HL-60/S4 treated with retinoic acid at 250 ng/mL for 4 days and 3 days (cell line): Measurements from ENCODE around the gene LIFR.
"Not testable (repeated sequence)": the region's sequence is repeated elsewhere in the genome, so short reads cannot be mapped to it uniquely, and the experiment has no call there.

Experiments
- in situ Hi-C: fragments of 300-500 bp; cut with MboI; formaldehyde crosslinking; loops from 2 replicates; pipeline ENCODE4 v1.7.0; 2022; ENCODE audit warnings: low sequenced_read_pairs

Gene LIFR

DNA sequence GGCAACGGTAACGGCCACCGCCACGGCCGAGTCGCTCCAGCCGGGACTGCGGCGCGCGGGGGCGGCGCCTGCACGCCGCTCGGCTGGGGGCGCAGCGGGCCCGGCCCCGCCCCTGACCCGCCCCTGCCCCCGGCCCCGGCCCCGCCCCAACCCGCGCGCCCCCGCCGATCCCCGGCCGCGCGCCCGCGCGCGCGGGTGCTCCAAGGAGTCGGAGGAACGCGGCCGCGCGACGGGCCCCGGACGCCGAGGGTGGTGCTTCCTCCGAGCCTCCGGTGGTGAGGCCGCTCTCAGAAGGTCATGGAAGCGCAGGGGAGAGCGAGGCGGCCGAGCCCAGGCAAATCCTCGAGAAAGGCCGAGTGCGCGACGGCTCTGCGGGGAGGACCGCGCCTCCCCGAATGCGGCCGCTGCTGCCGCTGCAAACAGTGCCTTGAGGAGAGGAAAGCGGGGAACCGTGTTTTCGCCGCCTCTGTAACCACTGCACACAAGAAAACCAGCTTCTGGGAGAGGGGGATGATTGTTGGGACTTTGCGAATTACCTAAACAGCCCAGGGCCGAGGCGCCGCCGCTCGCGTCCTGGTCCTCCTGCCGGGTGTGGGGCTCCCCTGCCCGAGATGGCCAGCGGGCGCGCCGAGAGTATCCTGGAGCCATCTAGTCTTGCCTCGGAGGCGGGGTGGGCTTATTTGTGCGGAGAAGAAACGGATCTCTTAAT is at the start of gene LIFR:
TSS of gene LIFR (minus strand) at position 48 of the 709 bp plus-strand sequence. CDS start 25,999 bp downstream, outside the sequence.
- in situ Hi-C loops = no loop called here

GRCh38 chr5:38605610-38606009 is 49.2 kb upstream of the LIFR start:
- in situ Hi-C loops = no loop called here

DNA sequence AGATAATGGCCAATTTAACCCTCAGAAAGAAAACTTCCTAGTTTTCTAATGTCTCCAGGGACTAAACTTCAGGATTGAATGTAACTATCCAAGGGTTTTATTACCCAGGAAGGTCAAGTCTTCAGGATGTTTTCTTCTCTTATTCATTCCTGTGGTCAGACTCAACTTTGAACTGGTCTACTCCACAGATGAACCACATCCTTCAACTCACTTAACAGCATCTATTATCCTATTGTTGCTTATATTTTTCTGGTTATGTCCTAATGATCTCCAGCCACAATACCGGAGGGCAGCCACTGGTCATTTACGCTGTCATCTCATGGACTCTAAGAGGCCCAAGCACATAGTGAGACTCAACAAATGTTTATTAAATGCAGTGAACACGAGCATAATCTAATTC is 47.2 kb upstream of the LIFR start:
- in situ Hi-C loops = no loop called here

DNA sequence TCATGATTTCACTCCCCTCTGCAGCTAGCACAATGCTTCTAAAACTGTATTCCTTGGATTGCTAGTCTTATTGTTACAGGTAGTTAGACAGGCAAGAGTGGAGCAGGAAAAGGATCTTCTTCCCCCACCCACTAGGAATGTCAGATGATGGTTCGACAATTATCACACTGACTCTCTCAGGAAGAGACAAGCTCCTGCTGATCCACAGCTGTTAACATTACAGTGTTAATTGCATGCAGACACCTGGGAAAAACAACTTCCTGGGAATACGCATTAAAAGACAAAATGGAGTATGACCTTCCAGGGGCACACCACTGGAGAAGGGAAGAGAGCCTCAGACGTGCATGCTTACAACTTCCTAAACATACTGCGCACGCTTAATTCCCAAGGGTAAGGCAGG is 46.2 kb upstream of the LIFR start:
- in situ Hi-C loops = no loop called here

DNA sequence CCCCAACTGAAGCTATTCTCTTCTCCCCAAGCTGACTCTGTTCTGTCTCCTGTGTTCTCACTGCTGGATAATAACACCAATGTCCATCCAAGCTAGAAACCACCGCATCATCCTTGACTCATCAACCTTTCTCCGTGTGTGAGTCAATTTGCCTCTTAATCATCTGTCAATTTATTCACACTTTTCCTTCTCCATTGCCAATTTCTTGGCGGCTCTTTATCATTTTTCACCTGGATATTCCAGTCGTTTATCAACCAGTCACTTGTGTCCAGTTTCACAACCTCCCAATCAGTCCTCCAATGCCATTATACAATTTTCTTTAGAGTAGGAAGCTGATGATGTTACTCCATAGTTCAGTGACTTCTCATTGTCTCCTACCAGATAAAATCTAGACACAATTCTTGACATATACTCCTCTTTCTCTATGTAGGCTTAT is 45.4 kb upstream of the LIFR start:
- in situ Hi-C loops = no loop called here

GRCh38 chr5:38601133-38601862 is 44.9 kb upstream of the LIFR start:
- in situ Hi-C loops = no loop called here

GRCh38 chr5:38600329-38601045 is 44.0 kb upstream of the LIFR start:
- in situ Hi-C loops = no loop called here

- in situ Hi-C loops = not testable (repeated sequence)
These were observed 43.3 kb upstream of the LIFR start for GRCh38 chr5:38599751-38600150.

GRCh38 chr5:38598994-38599617 is 42.7 kb upstream of the LIFR start:
- in situ Hi-C loops = no loop called here

DNA sequence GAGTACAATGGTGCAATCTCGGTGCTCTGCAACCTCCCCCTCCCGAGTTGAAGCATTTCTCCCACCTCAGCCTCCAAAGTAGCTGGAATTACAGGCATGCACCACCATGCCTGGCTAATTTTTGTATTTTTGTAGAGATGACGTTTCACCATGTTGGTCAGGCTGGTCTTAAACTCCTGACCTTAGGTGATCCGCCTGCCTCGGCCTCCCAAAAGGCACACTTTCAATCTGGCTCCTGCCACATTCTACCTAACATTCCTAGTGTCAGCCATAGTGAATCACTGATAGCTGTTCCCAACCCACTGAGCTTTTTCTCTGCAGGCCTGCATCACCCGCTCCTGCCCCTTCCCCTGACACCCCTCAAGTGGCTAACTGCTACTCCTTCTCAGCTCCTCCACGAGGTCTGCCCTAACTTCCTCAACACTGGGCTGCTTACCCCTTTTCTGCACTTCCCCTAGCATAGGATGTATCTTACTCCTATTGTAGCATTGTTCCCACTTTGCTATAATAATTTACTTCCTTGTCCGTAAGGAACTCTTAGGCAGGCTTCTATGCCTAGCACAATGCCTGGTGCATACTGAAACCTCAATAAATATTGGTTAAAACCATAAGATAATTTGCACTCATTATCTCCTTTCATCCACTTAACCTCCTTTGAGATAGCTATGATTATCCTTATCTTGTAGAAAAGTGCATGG is 42.0 kb upstream of the LIFR start:
- in situ Hi-C loops = no loop called here

DNA sequence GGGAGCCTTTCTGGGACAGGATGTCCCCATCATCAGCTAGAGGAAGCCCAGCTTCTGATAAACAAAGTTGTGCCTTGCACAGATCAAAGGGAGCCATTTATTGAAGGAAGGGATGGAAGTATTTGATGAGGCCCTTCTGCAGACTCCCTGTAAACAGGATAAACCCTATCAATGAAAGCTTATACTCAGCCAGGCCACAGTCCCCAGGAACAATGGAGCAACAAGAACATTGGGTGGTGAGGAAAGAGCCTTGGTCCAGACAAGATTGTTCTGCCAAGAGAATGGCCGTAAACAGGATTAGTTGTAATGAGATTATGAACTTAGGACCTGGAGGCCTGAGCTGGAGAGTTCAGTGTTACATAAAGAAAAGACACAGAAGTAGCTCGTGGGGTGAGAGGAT is 40.5 kb upstream of the LIFR start:
- in situ Hi-C loops = no loop called here

DNA sequence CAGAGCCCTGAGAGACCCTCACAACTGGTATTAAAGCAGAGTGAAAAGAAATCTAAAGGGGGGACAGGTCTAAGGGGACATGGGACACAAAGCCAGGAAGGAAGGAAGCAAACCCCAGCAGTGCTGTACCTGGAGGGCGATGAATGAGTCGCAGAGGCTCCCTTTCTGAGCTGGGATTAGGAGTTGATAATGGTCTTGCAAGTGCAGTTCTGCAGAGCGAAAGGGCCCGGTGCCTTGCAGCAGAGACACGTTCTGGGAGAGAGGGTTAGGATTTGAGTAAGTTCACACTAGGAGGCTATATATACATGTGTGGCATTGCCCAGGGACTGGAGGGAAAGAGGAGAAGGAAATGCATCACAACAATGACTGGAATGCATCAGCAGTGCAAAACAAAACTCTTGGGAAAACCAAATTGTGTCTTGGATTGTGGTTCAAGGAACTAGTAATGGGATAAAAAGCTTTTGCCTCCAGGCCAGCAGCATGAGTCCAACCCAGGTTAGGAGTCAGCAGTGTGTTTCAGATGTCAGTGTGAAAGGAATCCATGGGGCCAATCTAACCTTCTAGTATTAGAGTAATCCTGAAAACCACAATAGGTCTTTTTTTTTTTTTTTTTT is 38.8 kb upstream of the LIFR start:
- in situ Hi-C loops = no loop called here

DNA sequence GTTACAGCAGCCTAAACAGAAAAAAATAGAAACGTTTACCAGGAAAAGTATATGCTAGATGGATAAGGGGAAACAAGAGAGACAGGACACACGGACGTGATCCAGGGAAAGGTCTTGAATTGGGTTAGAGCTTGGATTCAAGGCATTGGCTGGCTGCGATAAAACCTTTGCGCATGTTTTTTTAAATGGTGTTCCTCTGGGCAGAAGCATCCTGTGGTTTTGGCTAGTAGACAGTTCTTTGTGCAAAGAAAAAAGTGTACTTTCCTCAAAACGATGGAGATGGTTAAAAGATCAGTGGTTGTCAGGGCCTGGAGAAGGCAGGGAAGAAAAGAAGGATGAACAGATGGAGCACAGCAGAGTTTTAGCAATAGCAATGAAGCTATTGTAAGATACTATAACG is 37.5 kb upstream of the LIFR start:
- in situ Hi-C loops = no loop called here

GRCh38 chr5:38591523-38591849 is 35.0 kb upstream of the LIFR start:
- in situ Hi-C loops = no loop called here

GRCh38 chr5:38590838-38591522 is 34.5 kb upstream of the LIFR start:
- in situ Hi-C loops = no loop called here

GRCh38 chr5:38589629-38590028 is 33.2 kb upstream of the LIFR start:
- in situ Hi-C loops = no loop called here

- in situ Hi-C loops = no loop called here
These were observed 29.4 kb upstream of the LIFR start for GRCh38 chr5:38585816-38586215.

GRCh38 chr5:38583500-38583899 is 27.1 kb upstream of the LIFR start:
- in situ Hi-C loops = no loop called here

GRCh38 chr5:38582975-38583319 is 26.5 kb upstream of the LIFR start:
- in situ Hi-C loops = no loop called here
